Left renal pelvis (tissue), 4 donors: ENCODE data around the gene TAF6. TPM values are rescaled to one million over a fixed set of nuclear protein-coding genes. Genes with fewer than 3 reads are reported as not detected.
A peak's percentile ranks its signal among the peaks of the same experiment; 100 is the strongest.

Experiments used
- DNase-seq, 4 donors: peaks; one replicate each; pipeline ENCODE4 v3.0.0-alpha.2; 2013; ENCODE audit warnings: low read depth in 4 of 4, low spot score in 3 of 4
- polyA plus RNA-seq, 4 donors: library from polyadenylated mRNA; unstranded; fragments of 120-200 nt; gene quantifications; one replicate each; pipeline ENCODE4 v1.2.1, GENCODE V29; 2013; ENCODE audit not compliant: insufficient read length in 4 of 4

Gene TAF6
- polyA plus RNA-seq = 10 to 100 TPM; 46.3 to 69.7 (median 59.6) TPM

GRCh38 chr7:100119072-100119969 is at the start of gene TAF6, which contains the start of gene CNPY4:
TAF6 (minus strand) TSS chr7:100119358; CDS start chr7:100114209, 5,149 bp downstream.
CNPY4 (plus strand) TSS chr7:100119634; CDS start chr7:100119745, 111 bp downstream.
- DNase-seq = peak; percentile 92 to 93 (median 93)

GRCh38 chr7:100167912-100168323 is 48.8 kb upstream of the TAF6 start:
- DNase-seq = no peak

GRCh38 chr7:100166970-100167911 is 48.1 kb upstream of the TAF6 start:
- no peak for DNase-seq

- DNase-seq = no peak
Measured at GRCh38 chr7:100166317-100166940, 47.3 kb upstream of the TAF6 start.

GRCh38 chr7:100163871-100164270 is 44.7 kb upstream of the TAF6 start:
- no peak for DNase-seq

GRCh38 chr7:100163006-100163531 is 43.9 kb upstream of the TAF6 start:
- DNase-seq = no peak

GRCh38 chr7:100160067-100160466 is 40.9 kb upstream of the TAF6 start:
- no peak for DNase-seq

GRCh38 chr7:100159099-100159623 is 40.0 kb upstream of the TAF6 start:
- no peak for DNase-seq

- DNase-seq = peak in 3 of 4 donors; percentile 81 to 87 (median 82)
Measured at GRCh38 chr7:100158229-100159098, 39.3 kb upstream of the TAF6 start, which contains the start of gene TRAPPC14. TRAPPC14 (minus strand) TSS chr7:100158723; CDS start chr7:100158499, 224 bp downstream.

- no peak for DNase-seq
Measured at GRCh38 chr7:100157334-100158228, 38.4 kb upstream of the TAF6 start.

- no peak for DNase-seq
Measured at GRCh38 chr7:100157069-100157333, 37.8 kb upstream of the TAF6 start.

- no peak for DNase-seq
Measured at GRCh38 chr7:100156331-100157068, 37.3 kb upstream of the TAF6 start.

- DNase-seq = no peak
Measured at GRCh38 chr7:100155553-100156317, 36.6 kb upstream of the TAF6 start.

GRCh38 chr7:100154651-100155491 is 35.7 kb upstream of the TAF6 start:
- DNase-seq = no peak

GRCh38 chr7:100153708-100154535 is 34.8 kb upstream of the TAF6 start:
- no peak for DNase-seq
